Bone marrow (tissue), 2 donors: ENCODE results near the gene KCNJ16.
"Not testable (repeated sequence)": the region's sequence is repeated elsewhere in the genome, so short reads cannot be mapped to it uniquely, and the experiment has no call there.

Experiments
- DNase-seq, 2 donors: peaks; one replicate each; lab custom pipeline; 2025; lab: John Stamatoyannopoulos, UW

The KCNJ16 gene

GRCh38 chr17:70074956-70075355 lies at the start of gene KCNJ16:
TSS of gene KCNJ16 (plus strand) at chr17:70075225. CDS start at chr17:70132088, 56,863 bp downstream.
- DNase-seq, result no peak

- DNase-seq, result no peak
These were observed 46.6 kb upstream of the KCNJ16 start for GRCh38 chr17:70028397-70028796.

- no peak for DNase-seq
These were observed 45.9 kb upstream of the KCNJ16 start for GRCh38 chr17:70028978-70029767.

- DNase-seq, result no peak
These were observed 44.7 kb upstream of the KCNJ16 start for GRCh38 chr17:70030371-70030770.

- no peak for DNase-seq
These were observed 43.7 kb upstream of the KCNJ16 start for GRCh38 chr17:70031341-70031740.

- no peak for DNase-seq
These were observed 41.9 kb upstream of the KCNJ16 start for GRCh38 chr17:70033165-70033564.

GRCh38 chr17:70034158-70034557 lies 40.9 kb upstream of the KCNJ16 start:
- no peak for DNase-seq

GRCh38 chr17:70037498-70037897 lies 37.5 kb upstream of the KCNJ16 start:
- no peak for DNase-seq

GRCh38 chr17:70040336-70040735 lies 34.7 kb upstream of the KCNJ16 start:
- no peak for DNase-seq

- DNase-seq, result no peak
These were observed 34.0 kb upstream of the KCNJ16 start for GRCh38 chr17:70041061-70041460.

GRCh38 chr17:70041540-70041939 lies 33.5 kb upstream of the KCNJ16 start:
- no peak for DNase-seq

- not testable (repeated sequence) for DNase-seq
These were observed 29.2 kb upstream of the KCNJ16 start for GRCh38 chr17:70045780-70046179.

GRCh38 chr17:70047619-70048419 lies 27.2 kb upstream of the KCNJ16 start:
- no peak for DNase-seq

- no peak for DNase-seq
These were observed 25.0 kb upstream of the KCNJ16 start for GRCh38 chr17:70049801-70050591.

- no peak for DNase-seq
These were observed 24.1 kb upstream of the KCNJ16 start for GRCh38 chr17:70050931-70051330.

- no peak for DNase-seq
These were observed 21.5 kb upstream of the KCNJ16 start for GRCh38 chr17:70053241-70054234.

- DNase-seq, result no peak
These were observed 20.0 kb upstream of the KCNJ16 start for GRCh38 chr17:70055000-70055399.

GRCh38 chr17:70059071-70059470 lies 16.0 kb upstream of the KCNJ16 start:
- DNase-seq, result no peak

GRCh38 chr17:70059649-70060048 lies 15.4 kb upstream of the KCNJ16 start:
- DNase-seq, result no peak

- no peak for DNase-seq
These were observed 14.6 kb upstream of the KCNJ16 start for GRCh38 chr17:70060415-70060814.

GRCh38 chr17:70067134-70067533 lies 7.9 kb upstream of the KCNJ16 start:
- no peak for DNase-seq
